Measurements from ENCODE around the gene PPP1R9A. TPM values are rescaled to one million over a fixed set of nuclear protein-coding genes. Genes with fewer than 3 reads are reported as not detected.

The PPP1R9A gene
- total RNA-seq, 1 experiment from 2014 or later: 0.52 TPM

- DNase-seq (ENCODE audit: low spot score): no peak
These were observed 411.2 kb downstream of the PPP1R9A start for GRCh38 chr7:95318501-95319100.

- DNase-seq (ENCODE audit: low spot score): no peak
These were observed 412.2 kb downstream of the PPP1R9A start for GRCh38 chr7:95319570-95319969.

DNA sequence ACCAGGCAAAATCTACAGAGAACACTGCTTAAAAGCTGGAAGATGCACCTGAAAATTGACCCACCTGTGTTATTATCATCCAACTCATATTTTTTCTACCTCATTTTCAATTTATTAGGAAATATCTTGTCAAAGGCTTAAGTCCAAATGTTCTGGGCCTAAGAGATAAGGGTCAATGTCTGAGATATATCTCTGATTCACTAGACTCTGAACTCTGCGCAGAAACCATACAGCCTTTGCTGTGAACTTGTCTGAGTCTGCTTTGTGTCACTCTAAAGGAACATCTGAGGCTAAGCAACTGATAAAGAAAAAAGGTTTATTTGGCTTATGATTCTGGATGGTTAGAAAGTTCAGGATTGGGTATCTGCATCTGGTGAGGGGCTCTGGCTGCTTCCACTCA is 413.3 kb downstream of the PPP1R9A start:
- no peak for DNase-seq (ENCODE audit: low spot score)

GRCh38 chr7:95321720-95322119 is 414.3 kb downstream of the PPP1R9A start:
- DNase-seq (ENCODE audit: low spot score): no peak

DNA sequence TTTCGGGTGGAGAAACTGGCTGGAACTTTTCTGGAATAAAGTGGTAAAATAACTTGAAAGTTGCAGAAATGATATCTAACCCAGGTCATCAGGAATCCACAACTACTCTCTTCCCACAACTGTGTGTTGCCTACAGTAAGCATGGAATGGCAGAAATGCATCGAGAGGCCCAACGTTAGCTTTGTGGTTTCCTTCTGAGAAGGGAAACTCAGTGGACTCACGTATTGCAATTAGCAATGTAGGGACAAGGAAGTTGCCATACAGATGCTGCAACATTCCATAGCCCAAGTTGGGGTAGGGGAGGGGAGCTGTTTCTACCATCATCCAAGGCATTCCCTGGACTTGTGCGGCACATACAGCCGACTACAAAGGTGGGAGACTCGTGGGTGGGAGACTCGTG is 415.0 kb downstream of the PPP1R9A start:
- peak; percentile 32 for DNase-seq (ENCODE audit: low spot score)

- no peak for DNase-seq (ENCODE audit: low spot score)
These were observed 415.5 kb downstream of the PPP1R9A start for GRCh38 chr7:95322854-95323253.

DNA sequence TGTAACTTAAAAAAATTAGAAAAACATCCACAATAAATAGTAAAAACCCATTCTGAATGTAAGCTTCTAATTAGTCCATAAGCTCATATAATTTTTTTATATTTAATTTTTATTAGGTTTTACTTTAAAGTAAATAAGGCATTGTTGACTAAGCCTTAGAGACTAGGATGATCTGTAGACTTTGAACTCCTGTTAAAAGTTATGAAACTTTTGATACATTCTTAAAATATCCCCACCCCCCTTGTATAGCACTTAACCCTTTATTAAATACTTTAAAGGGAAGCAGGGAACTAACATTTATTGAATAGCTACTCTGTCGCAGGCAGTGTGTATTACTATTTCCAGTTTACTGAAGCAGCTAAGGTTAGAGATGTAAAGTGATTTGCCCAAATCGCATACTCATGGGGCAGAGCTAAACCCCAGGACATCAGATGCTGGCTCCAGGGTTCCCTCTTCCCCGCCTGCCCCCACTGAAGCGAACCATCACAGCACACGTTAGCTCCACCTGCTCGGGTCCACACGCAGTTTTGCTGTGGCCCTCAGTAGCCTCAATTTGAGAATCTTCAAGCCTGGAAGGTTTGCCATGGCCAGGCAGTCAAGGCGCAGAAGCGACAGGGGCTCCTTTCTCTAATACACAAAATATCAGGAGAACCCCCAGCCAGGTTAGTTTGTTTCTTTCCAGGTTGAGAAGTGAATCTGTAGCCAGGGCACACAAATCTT is 416.2 kb downstream of the PPP1R9A start:
- DNase-seq (ENCODE audit: low spot score): no peak

DNA sequence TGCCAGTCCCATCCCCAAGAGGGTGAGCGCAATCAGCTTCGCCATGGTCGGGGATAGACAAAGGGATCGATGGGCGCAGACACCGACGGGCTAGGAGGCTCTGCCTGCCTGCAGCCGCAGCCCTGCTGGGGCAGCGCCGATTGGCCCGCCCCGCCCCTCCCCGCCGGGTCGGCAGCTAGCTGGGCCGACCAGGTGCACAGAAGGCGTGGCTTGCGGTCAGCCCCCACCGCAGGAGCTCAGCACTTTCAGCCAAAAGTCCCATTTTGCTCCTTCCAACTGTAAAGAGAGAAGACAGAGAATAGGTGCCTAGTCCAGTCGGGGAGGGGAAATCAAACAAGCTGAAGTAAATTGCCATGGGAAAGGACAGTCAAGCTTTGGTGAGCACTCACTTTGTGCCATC is 417.0 kb downstream of the PPP1R9A start, which contains the start of gene PON1:
TSS of gene PON1 (minus strand) at position 102 of the 400 bp plus-strand sequence. CDS start at position 45, 57 bp downstream.
- DNase-seq (ENCODE audit: low spot score): no peak

DNA sequence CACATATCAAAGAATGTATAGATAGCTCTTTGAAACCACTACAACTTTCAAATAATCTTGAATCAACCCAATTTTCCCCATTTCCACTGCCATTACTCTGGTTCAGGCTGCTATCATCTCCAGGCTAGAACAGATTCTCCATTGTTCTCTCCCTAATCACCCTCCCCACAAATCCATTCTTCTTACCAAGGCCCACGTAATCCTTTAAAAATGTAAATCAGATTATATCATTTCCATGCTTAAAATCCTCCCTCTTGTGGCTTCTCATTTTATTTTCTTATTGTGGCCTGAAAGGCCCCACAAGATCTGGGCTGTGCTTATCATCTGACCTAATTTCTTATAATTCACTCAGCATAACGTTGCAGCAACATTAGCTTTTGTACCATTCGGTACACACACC is 420.0 kb downstream of the PPP1R9A start:
- no peak for DNase-seq (ENCODE audit: low spot score)

DNA sequence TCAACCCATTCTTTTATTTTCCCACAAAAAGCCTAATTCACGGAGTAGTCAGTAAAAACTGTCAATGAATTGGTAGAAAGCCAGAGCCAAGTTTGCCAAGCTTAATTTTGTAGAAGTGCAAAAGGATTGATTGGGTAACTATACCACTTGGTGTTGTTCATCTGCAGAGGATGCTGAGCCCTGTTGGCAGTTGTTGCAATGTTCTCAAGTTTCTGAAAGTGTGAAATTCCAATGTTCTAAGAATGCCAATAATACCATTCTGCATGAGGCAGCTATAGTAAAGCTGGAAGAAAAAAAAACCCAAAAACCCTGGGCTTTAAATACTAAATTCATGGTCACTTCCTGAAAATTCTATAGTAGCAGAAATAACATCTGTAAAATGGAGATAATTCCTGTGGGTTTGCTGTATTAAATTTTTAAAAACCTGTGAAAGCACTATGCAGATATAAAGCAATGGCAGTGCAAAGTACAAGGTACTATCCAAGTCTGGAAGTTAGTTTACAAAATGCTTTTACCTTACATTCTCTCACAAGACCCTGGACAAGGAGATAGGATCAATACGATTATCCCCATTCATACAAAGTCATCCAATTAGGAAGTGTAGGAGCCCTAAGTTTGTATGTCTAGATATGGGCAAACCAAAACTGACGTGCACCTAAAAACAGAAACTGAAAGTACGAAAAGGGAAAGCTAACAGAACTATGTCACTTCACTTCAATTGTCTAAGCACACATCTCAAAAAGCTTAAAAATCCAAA is 423.0 kb downstream of the PPP1R9A start:
- DNase-seq (ENCODE audit: low spot score): peak; percentile 59

- no peak for DNase-seq (ENCODE audit: low spot score)
These were observed 423.6 kb downstream of the PPP1R9A start for GRCh38 chr7:95330961-95331337.

GRCh38 chr7:95334447-95334846 is 427.1 kb downstream of the PPP1R9A start:
- no peak for DNase-seq (ENCODE audit: low spot score)

- no peak for DNase-seq (ENCODE audit: low spot score)
These were observed 427.7 kb downstream of the PPP1R9A start for GRCh38 chr7:95335093-95335492.

GRCh38 chr7:95338832-95339231 is 431.4 kb downstream of the PPP1R9A start:
- DNase-seq (ENCODE audit: low spot score): no peak

- no peak for DNase-seq (ENCODE audit: low spot score)
These were observed 433.1 kb downstream of the PPP1R9A start for GRCh38 chr7:95340491-95340890.

DNA sequence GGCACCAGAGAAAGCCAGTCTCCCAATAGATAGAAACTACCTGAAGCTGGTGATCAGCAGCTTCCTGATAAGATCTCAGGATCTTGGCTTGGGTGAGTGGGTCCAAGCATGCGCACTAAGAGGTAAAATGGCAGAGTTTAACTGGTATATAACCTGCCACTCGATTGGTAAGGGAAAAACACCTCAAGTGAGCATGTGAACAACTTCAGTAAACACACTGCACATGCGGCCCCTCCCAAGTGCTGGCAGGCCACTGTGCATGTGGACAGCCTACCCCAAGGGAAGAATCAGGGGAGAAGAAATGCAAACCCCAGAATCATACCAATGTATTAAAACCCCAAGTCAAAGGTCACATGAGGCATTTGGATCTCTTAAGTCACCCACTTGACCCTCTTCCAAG is 434.6 kb downstream of the PPP1R9A start:
- DNase-seq (ENCODE audit: low spot score): no peak

DNA sequence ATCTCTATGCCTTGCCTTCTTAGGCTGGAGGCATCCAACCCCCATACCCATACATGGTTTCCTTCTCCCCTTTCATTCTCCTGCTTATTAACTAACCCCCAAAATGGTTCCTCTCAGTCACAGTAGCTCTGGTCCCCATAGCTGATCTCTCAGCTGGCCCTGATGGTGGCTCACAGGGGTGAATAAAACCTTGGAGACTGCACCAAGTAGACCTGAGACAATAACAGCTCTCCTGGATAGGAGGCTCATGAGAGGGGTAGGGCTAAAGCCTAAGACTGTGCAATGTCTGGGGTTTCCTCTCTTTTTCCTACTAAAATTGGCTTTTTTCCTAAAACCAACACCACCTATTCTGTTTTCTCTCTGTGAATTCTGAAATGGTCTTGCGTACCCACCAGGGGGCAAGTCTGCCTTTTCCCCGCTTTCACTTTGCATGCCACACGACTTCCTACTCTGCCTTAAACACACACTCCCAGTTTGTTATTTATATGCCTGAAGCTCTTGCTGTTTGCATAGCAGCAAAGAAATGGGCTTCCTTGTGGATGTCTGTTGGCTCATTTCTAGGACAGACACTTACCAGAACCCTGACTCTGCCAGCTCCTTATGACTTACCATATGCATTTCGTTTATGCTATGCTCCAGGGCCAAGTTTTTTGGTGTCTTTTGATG is 435.4 kb downstream of the PPP1R9A start:
- no peak for DNase-seq (ENCODE audit: low spot score)

Data from H4 (cell line).